ENCODE data around the gene FABP7. TPM values are rescaled to one million over a fixed set of nuclear protein-coding genes. Genes with fewer than 3 reads are reported as not detected.

The FABP7 gene
- total and polyA plus RNA-seq, 2 of the 13 experiments (the other 11 are each of a cell fraction or from before 2014, with no cell fraction given): not detected

GRCh38 chr6:122808121-122808885 is 28.8 kb downstream of the FABP7 start:
- no peak overlapping the region for H3K4me2 ChIP-seq (ENCODE audit: low read depth, low read length)
- in situ Hi-C loops (cut with HindIII; ENCODE audit: extremely low pct_ligation_motif_present, low pct_unique_long_range_greater_than_20kb): no loop called here
- H3K27ac ChIP-seq (ENCODE audit: extremely low read length, insufficient read depth, low read length): no peak overlapping the region
- POLR2A ChIA-PET: interaction anchor here (1.0 to 1.9 kb wide), 2 partner anchors 17 to 19 kb away, joined by 3 to 4 read pairs; no protein-coding TSS in a partner anchor
- ATAC-seq (no peak), FAIRE-seq (no peak), DNase-seq (ENCODE audit: low spot score) (no peak)
- no peak overlapping the region for H2AFZ ChIP-seq (ENCODE audit: low read length)
- no peaks in the 10 kb centered on the region for H3K4me1 ChIP-seq (ENCODE audit: insufficient read depth, low read length)
- H3K9ac ChIP-seq (ENCODE audit: insufficient read depth, low read depth, low read length): no peak overlapping the region
- no peaks in the 10 kb centered on the region for H3K27me3 ChIP-seq (ENCODE audit: control insufficient read depth in 1 of 2, insufficient read depth in 2 of 2, low read length in 2 of 2)
- no peaks in the 10 kb centered on the region for H4K20me1 ChIP-seq (ENCODE audit: insufficient read depth, low read length)
- no TSS peak for BruUV-seq (replicated peaks)
- no peak overlapping the region for H3K4me3 ChIP-seq (replicated peaks in 1 of 3; ENCODE audit: insufficient read depth in 1 of 3, low read depth in 2 of 3, low read length in 3 of 3)
- H3K79me2 ChIP-seq (ENCODE audit: insufficient read depth, low read length): no peaks in the 10 kb centered on the region
- H3K36me3 ChIP-seq (replicated peaks in 1 of 2; ENCODE audit: control insufficient read depth in 1 of 2, insufficient read depth in 2 of 2, low read length in 2 of 2): no peaks in the 10 kb centered on the region; a peak in 1 of 5 replicates
- TF ChIP-seq NPAS2 (CRISPR knock-in tag; IDR thresholded peaks at IDR 0.05; ENCODE audit: borderline replicate concordance) (no peak), NR1H2 (CRISPR knock-in tag; IDR thresholded peaks at IDR 0.05; ENCODE audit: borderline replicate concordance, low read depth) (no peak), IRF2 (CRISPR knock-in tag; IDR thresholded peaks at IDR 0.05) (no peak), GATAD2A (CRISPR knock-in tag; IDR thresholded peaks at IDR 0.05) (no peak)
- TF ChIP-seq, protein P1, sequence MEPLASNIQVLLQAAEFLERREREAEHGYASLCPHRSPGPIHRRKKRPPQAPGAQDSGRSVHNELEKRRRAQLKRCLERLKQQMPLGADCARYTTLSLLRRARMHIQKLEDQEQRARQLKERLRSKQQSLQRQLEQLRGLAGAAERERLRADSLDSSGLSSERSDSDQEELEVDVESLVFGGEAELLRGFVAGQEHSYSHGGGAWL (CRISPR knock-in tag; IDR thresholded peaks at IDR 0.05): no peak
- TF ChIP-seq, protein P2, sequence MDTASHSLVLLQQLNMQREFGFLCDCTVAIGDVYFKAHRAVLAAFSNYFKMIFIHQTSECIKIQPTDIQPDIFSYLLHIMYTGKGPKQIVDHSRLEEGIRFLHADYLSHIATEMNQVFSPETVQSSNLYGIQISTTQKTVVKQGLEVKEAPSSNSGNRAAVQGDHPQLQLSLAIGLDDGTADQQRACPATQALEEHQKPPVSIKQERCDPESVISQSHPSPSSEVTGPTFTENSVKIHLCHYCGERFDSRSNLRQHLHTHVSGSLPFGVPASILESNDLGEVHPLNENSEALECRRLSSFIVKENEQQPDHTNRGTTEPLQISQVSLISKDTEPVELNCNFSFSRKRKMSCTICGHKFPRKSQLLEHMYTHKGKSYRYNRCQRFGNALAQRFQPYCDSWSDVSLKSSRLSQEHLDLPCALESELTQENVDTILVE (CRISPR knock-in tag; IDR thresholded peaks at IDR 0.05): no peak
- WGBS (ENCODE audit: low lambda C conversion rate): 90% methylated on average over 10 of the region's 10 CpGs
- no peaks in the 10 kb centered on the region for H3K9me3 ChIP-seq (ENCODE audit: low read length)
- CTCF ChIA-PET (ENCODE audit: low intra/inter-chr PET ratio, low total read pairs): no interaction called here
- intact Hi-C loops (cut with micrococcal nuclease; ENCODE audit: unreplicated experiment): no loop called here

DNA sequence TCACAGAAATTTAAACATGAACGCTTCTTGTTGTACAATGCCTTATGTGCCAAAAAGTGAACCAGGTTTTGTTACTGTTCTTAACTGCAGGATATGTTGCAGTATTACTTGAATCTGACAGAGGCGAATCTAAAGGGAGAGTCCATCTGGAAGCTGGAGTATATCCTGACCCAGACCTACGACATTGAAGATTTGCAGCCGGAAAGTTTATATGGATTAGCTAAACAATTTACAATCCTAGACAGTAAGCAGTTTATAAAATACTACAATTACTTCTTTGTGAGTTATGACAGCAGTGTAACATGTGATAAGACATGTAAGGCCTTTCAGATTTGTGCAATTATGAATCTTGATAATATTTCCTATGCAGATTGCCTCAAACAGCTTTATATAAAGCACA is 29.5 kb downstream of the FABP7 start:
- no peak overlapping the region for H3K9ac ChIP-seq (ENCODE audit: insufficient read depth, low read depth, low read length)
- ChIA-PET POLR2A (interaction anchor here (1.0 to 1.9 kb wide), 2 partner anchors 17 to 19 kb away, joined by 3 to 4 read pairs; no protein-coding TSS in a partner anchor), CTCF (ENCODE audit: low intra/inter-chr PET ratio, low total read pairs) (no interaction called here)
- no peaks in the 10 kb centered on the region for H3K4me1 ChIP-seq (ENCODE audit: insufficient read depth, low read length)
- FAIRE-seq (no peak), DNase-seq (ENCODE audit: low spot score) (no peak), ATAC-seq (no peak)
- no peak overlapping the region for H3K27ac ChIP-seq (ENCODE audit: extremely low read length, insufficient read depth, low read length)
- no peaks in the 10 kb centered on the region for H3K9me3 ChIP-seq (ENCODE audit: low read length)
- BruUV-seq (replicated peaks): no TSS peak
- no peak overlapping the region for H3K4me2 ChIP-seq (ENCODE audit: low read depth, low read length)
- intact Hi-C loops (cut with micrococcal nuclease; ENCODE audit: unreplicated experiment) (no loop called here), in situ Hi-C loops (cut with HindIII; ENCODE audit: extremely low pct_ligation_motif_present, low pct_unique_long_range_greater_than_20kb) (no loop called here)
- no peak overlapping the region for H2AFZ ChIP-seq (ENCODE audit: low read length)
- H3K27me3 ChIP-seq (ENCODE audit: control insufficient read depth in 1 of 2, insufficient read depth in 2 of 2, low read length in 2 of 2): no peaks in the 10 kb centered on the region
- H3K79me2 ChIP-seq (ENCODE audit: insufficient read depth, low read length): no peaks in the 10 kb centered on the region
- TF ChIP-seq PLSCR1 (CRISPR knock-in tag; IDR thresholded peaks at IDR 0.05; ENCODE audit: borderline replicate concordance): no peak
- TF ChIP-seq CSRNP1 (CRISPR knock-in tag; IDR thresholded peaks at IDR 0.05): no peak
- TF ChIP-seq ZNF17 (CRISPR knock-in tag; IDR thresholded peaks at IDR 0.05): no peak
- no peaks in the 10 kb centered on the region for H4K20me1 ChIP-seq (ENCODE audit: insufficient read depth, low read length)
- H3K4me3 ChIP-seq (replicated peaks in 1 of 3; ENCODE audit: insufficient read depth in 1 of 3, low read depth in 2 of 3, low read length in 3 of 3): no peak overlapping the region
- H3K36me3 ChIP-seq (replicated peaks in 1 of 2; ENCODE audit: control insufficient read depth in 1 of 2, insufficient read depth in 2 of 2, low read length in 2 of 2): no peaks in the 10 kb centered on the region; a peak in 1 of 5 replicates
- 94% methylated on average over 4 of the region's 4 CpGs for WGBS (ENCODE audit: low lambda C conversion rate)
